IMR-90 (cell line): ENCODE results near the gene LRRC9. TPM values are rescaled to one million over a fixed set of nuclear protein-coding genes. Genes with fewer than 3 reads are reported as not detected.
"Not testable (repeated sequence)": the region's sequence is repeated elsewhere in the genome, so short reads cannot be mapped to it uniquely, and the experiment has no call there.

ENCODE experiments used
- ATAC-seq: fragments of 200-7000 bp; cut with Tn5 transposase; 2 replicates; pipeline ENCODE4 v1.9.1; 2020; ENCODE audit warnings: low read depth, mild to moderate bottlenecking, moderate library complexity
- BruUV-seq: library from RNA; stranded (reverse); fragments of 400-500 nt; replicated peaks from 2 replicates; lab custom pipeline; 2021; lab: Mats Ljungman, UMichigan
- CTCF ChIA-PET: fragments of 300-600 bp; formaldehyde crosslinking; extraction: SDS; loops from one replicate; lab custom pipeline; 2021; ENCODE audit warnings: antibody characterized with exemption; lab: Yijun Ruan, JAX
- POLR2A ChIA-PET: fragments of 300-600 bp; sonication (Branson Sonifier 250); formaldehyde crosslinking; loops from one replicate; lab custom pipeline; 2022; ENCODE audit warnings: antibody characterized with exemption; ENCODE audit not compliant: unreplicated experiment; lab: Charles Lee
- DNase-seq: peaks from one replicate; pipeline ENCODE4 v3.0.0; 2013
- H2AFZ ChIP-seq: replicated peaks from 2 replicates; pipeline ENCODE3; 2013; ENCODE audit warnings: low read length, mild to moderate bottlenecking; ENCODE audit not compliant: poor library complexity
- H2AK5ac ChIP-seq: 2 replicates; pipeline ENCODE4 v1.6.1; 2013; ENCODE audit warnings: low read depth, low read length, inconsistent platforms
- H2AK9ac ChIP-seq: replicated peaks from 2 replicates; pipeline ENCODE3; 2013; ENCODE audit warnings: mild to moderate bottlenecking, low read depth, low read length, moderate library complexity; ENCODE audit not compliant: poor library complexity
- H2BK120ac ChIP-seq: 2 replicates; pipeline ENCODE4 v1.6.1; 2013; ENCODE audit warnings: low read depth, low read length, inconsistent platforms
- H2BK15ac ChIP-seq: 3 replicates; pipeline ENCODE4 v1.6.1; 2013; ENCODE audit warnings: low read depth, low read length, inconsistent platforms
- H2BK20ac ChIP-seq: 2 replicates; pipeline ENCODE4 v1.6.1; 2013; ENCODE audit warnings: low read depth, mild to moderate bottlenecking, inconsistent platforms, low read length, moderate library complexity
- H2BK5ac ChIP-seq: 2 replicates; pipeline ENCODE4 v1.6.1; 2013; ENCODE audit warnings: mild to moderate bottlenecking, low read depth, low read length, inconsistent platforms; ENCODE audit not compliant: poor library complexity, severe bottlenecking
- H3K14ac ChIP-seq: replicated peaks from 2 replicates; pipeline ENCODE4 v1.6.1; 2013; ENCODE audit warnings: low read depth, low read length, inconsistent platforms
- H3K18ac ChIP-seq: 2 replicates; pipeline ENCODE4 v1.6.1; 2013; ENCODE audit warnings: low read depth, low read length, control low read depth
- H3K23ac ChIP-seq: 2 replicates; pipeline ENCODE4 v1.6.1; 2013; ENCODE audit warnings: low read depth, low read length, inconsistent platforms
- H3K27ac ChIP-seq: 2 replicates; pipeline ENCODE4 v1.5.1; 2013; ENCODE audit warnings: mild to moderate bottlenecking, control low read depth, low read length; ENCODE audit not compliant: insufficient read depth
- H3K27me3 ChIP-seq: 2 replicates; pipeline ENCODE4 v1.6.1; 2013; ENCODE audit warnings: low read length; ENCODE audit not compliant: control insufficient read depth, insufficient read depth
- H3K36me3 ChIP-seq: 2 replicates; pipeline ENCODE4 v1.6.1; 2013; ENCODE audit warnings: low read length, mixed read lengths; ENCODE audit not compliant: control insufficient read depth, insufficient read depth
- H3K4ac ChIP-seq: 2 replicates; pipeline ENCODE4 v1.6.1; 2013; ENCODE audit warnings: low read depth, low read length, inconsistent platforms
- H3K4me1 ChIP-seq: 2 replicates; pipeline ENCODE4 v1.6.1; 2013; ENCODE audit warnings: low read length, mixed read lengths; ENCODE audit not compliant: control insufficient read depth, insufficient read depth
- H3K4me2 ChIP-seq: 2 replicates; pipeline ENCODE4 v1.6.1; 2013; ENCODE audit warnings: low read depth, mild to moderate bottlenecking, control low read depth, low read length, moderate library complexity
- H3K4me3 ChIP-seq: 2 replicates; pipeline ENCODE4 v1.5.1; 2013; ENCODE audit warnings: low read depth, mild to moderate bottlenecking, control low read depth, low read length, moderate library complexity; ENCODE audit not compliant: insufficient read depth
- H3K56ac ChIP-seq: 2 replicates; pipeline ENCODE4 v1.6.1; 2013; ENCODE audit warnings: low read length, inconsistent platforms; ENCODE audit not compliant: insufficient read depth; ENCODE audit errors: extremely low read depth
- H3K79me1 ChIP-seq, 2 experiments: 2 replicates each; pipeline ENCODE4 v1.6.1; 2013; ENCODE audit warnings: low read length in 2 of 2, inconsistent platforms in 1 of 2, low read depth in 1 of 2
- H3K9ac ChIP-seq: 2 replicates; pipeline ENCODE4 v1.6.1; 2013; ENCODE audit warnings: low read depth, low read length, control low read depth
- H3K9me1 ChIP-seq: 2 replicates; pipeline ENCODE4 v1.6.1; 2013; ENCODE audit warnings: low read length, inconsistent platforms; ENCODE audit not compliant: insufficient read depth
- H3K9me3 ChIP-seq: 2 replicates; pipeline ENCODE4 v1.6.1; 2013; ENCODE audit warnings: low read length; ENCODE audit not compliant: control insufficient read depth, insufficient read depth
- H4K20me1 ChIP-seq: 2 replicates; pipeline ENCODE4 v1.6.1; 2013; ENCODE audit warnings: low read length, inconsistent platforms; ENCODE audit not compliant: insufficient read depth
- H4K5ac ChIP-seq: 2 replicates; pipeline ENCODE4 v1.6.1; 2013; ENCODE audit warnings: mild to moderate bottlenecking, low read depth, low read length, control low read depth
- H4K8ac ChIP-seq, 2 experiments: 2 replicates each; pipeline ENCODE4 v1.6.1; 2013; ENCODE audit warnings: low read depth in 2 of 2, low read length in 2 of 2, control low read depth in 1 of 2, inconsistent platforms in 1 of 2
- H4K91ac ChIP-seq: 2 replicates; pipeline ENCODE4 v1.6.1; 2013; ENCODE audit warnings: low read depth, low read length, inconsistent platforms; ENCODE audit not compliant: insufficient read depth
- WGBS, 2 experiments: methylation state at CpG; one replicate each; pipeline versions ENCODE4 v1.1.5 to v1.1.7; 2013; ENCODE audit warnings: missing lambda C conversion rate in 2 of 2; ENCODE audit not compliant: insufficient read length in 1 of 2; ENCODE audit errors: extremely low coverage in 2 of 2; 5-methylcytosine and 5-hydroxymethylcytosine counted together
- dilution Hi-C: fragments of 300-500 bp; cut with HindIII; formaldehyde crosslinking; loops from one replicate; pipeline ENCODE4 v1.14.3; 2018; ENCODE audit warnings: low sequenced_read_pairs; ENCODE audit not compliant: unreplicated experiment
- in situ Hi-C: fragments of 300-500 bp; cut with MboI; formaldehyde crosslinking; loops from 3 replicates; pipeline ENCODE4 v1.14.3; 2019; ENCODE audit warnings: low sequenced_read_pairs, inconsistent platforms, mixed read lengths
- intact Hi-C: fragments of 100-400 bp; cut with micrococcal nuclease; formaldehyde crosslinking; loops from 2 replicates; pipeline ENCODE4 v1.10.0; 2022
- polyA plus RNA-seq, 3 experiments: library from polyadenylated mRNA; depleted of rRNA; stranded (reverse); fragments of >200 nt; gene quantifications; 2 replicates each; pipeline ENCODE4 v1.2.3, GENCODE V29; 2012; ENCODE audit warnings: low replicate concordance in 1 of 3
- total RNA-seq: library from RNA; depleted of rRNA; stranded (reverse); fragments of >200 nt; gene quantifications from 2 replicates; pipeline ENCODE4 v1.2.3, GENCODE V29; 2012

LRRC9 gene
- total and polyA plus RNA-seq, 2 of the 4 experiments (the other 2 are of a cell fraction) = not detected

GRCh38 chr14:60047976-60048375 lies 128.0 kb downstream of the LRRC9 start:
- H3K4me1 ChIP-seq, H2BK120ac ChIP-seq, H2AFZ ChIP-seq, H4K5ac ChIP-seq, H3K9me1 ChIP-seq, H2BK20ac ChIP-seq, BruUV-seq, POLR2A ChIA-PET, CTCF ChIA-PET, H2AK9ac ChIP-seq, H3K27me3 ChIP-seq, H3K9me3 ChIP-seq, DNase-seq, ATAC-seq, H4K91ac ChIP-seq, H4K20me1 ChIP-seq, H3K14ac ChIP-seq, H3K27ac ChIP-seq, H2BK15ac ChIP-seq, H3K79me1 ChIP-seq, H3K56ac ChIP-seq, H3K9ac ChIP-seq, H2BK5ac ChIP-seq, H4K8ac ChIP-seq, H3K4ac ChIP-seq, H2AK5ac ChIP-seq, H3K18ac ChIP-seq, dilution Hi-C loops, intact Hi-C loops, H3K23ac ChIP-seq, H3K4me2 ChIP-seq, H3K4me3 ChIP-seq, in situ Hi-C loops, H3K36me3 ChIP-seq: not testable (repeated sequence)
- WGBS, 2 experiments = no CpG with 5 or more reads among the region's 1 CpG
